Activated CD4-positive, alpha-beta T cell treated with anti-CD3 and anti-CD28 coated beads for 48 hours (primary cell): ENCODE data around the gene TRAPPC2L.
A peak's percentile ranks its signal among the peaks of the same experiment; 100 is the strongest.

Experiments
- DNase-seq: peaks from one replicate; pipeline ENCODE4 v3.0.0-alpha.2; 2020

TRAPPC2L gene, protein sequence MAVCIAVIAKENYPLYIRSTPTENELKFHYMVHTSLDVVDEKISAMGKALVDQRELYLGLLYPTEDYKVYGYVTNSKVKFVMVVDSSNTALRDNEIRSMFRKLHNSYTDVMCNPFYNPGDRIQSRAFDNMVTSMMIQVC

DNA sequence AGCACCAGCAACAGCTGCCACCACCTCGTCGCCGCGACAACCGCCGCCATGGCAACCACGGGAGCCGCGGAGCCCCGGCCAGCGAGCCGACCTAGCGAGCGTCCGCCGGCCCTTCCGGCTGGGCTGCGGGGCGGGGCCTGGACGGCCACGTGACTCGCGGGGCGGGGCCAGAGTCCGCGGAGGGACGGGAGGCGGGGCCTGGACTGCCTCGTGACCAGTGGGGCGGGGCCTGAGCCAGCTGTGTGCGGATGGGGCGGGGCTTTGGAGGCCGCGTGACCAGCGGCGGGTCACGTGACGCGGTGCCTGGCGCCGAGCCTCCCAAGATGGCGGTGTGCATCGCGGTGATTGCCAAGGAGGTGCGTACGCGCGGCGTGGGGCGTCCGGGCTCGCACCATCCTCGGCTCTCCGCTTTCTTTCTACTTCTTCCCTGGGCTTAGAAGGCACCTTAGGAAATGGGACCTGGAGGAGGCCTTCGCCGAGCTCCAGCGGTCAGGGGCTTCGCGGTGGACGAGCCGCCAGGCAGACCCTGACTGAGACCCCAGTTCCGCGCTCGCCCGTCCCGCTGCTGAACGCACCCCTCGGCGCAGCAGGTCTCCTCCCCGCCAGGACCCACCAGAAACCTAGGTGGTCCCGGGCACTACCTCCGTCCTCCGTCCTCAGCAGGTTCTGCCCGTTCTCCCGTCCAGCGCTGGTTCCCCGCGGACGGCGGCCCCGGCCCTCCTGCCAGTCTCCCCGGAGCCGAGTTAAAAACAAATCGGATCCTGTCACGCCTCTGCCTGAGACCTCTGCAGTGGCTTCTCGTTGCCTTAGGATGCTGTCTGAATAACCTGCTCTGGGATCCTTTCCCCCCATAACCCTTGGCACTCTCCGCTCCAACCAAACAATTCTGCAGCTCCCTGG lies at the start of gene TRAPPC2L, which contains the start of gene GALNS:
Gene TRAPPC2L (plus strand): TSS at position 300 of the 900 bp plus-strand sequence. CDS start 24 bp downstream, at position 324.
Gene GALNS (minus strand): TSS at position 120 of the 900 bp plus-strand sequence. CDS start 70 bp downstream, at position 50.
- peak; percentile 100 for DNase-seq

DNA sequence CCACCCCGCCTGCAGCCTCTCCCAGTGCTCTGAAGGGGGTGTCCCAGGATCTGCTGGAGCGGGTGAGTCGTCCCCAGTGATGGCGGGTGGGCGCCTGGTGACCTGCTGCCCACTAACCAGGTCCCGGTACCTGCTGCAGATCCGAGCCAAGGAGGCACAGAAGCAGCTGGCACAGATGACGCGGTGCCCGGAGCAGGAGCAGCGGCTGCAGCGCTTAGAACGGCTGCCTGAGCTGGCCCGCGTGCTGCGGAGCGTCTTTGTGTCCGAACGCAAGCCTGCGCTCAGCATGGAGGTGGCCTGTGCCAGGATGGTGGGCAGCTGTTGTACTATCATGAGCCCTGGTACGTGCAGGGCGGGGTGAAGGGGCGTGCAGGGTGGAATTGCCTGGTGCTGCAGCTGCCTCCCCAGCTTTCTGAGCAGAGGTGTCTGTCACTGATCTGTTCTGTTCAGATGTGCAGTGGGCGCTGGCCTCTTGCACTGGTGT lies 49.7 kb upstream of the TRAPPC2L start:
- DNase-seq: peak; percentile 22

DNA sequence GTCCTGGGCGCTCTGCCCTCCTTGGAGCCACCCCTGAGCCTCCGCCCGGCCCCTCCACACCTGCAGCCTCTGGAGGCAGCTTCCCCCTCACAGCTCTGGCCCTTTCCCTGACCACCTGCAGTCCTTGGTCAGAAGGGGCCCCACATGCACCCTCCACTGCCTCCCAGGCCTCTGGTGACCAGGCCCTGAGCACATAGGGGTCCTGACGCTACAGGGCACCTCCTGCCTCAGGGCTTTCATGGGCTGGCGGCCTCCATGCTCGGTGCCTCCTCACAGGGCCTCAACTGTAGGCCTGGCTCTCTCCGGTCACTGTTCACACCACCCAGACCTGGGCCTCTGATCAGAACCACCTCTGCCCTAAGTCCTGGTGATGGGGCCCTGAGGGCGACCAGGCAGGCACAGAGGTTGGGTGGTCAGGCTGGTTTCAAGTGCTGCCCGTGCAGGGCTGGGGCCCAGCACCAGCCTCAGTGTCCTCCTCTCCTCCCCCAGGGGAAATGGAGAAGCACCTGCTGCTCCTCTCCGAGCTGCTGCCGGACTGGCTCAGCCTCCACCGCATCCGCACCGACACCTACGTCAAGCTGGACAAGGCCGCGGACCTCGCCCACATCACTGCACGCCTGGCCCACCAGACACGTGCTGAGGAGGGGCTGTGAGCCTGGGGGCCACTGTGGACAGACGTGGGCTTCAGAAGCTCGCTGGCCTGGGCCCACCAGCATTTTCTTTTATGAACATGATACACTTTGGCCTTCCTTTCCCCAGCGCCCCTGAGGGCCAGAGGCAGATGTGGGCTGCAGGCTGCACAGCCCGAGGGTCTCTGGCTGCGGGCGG lies 49.1 kb upstream of the TRAPPC2L start:
- peak; percentile 26 for DNase-seq

DNA sequence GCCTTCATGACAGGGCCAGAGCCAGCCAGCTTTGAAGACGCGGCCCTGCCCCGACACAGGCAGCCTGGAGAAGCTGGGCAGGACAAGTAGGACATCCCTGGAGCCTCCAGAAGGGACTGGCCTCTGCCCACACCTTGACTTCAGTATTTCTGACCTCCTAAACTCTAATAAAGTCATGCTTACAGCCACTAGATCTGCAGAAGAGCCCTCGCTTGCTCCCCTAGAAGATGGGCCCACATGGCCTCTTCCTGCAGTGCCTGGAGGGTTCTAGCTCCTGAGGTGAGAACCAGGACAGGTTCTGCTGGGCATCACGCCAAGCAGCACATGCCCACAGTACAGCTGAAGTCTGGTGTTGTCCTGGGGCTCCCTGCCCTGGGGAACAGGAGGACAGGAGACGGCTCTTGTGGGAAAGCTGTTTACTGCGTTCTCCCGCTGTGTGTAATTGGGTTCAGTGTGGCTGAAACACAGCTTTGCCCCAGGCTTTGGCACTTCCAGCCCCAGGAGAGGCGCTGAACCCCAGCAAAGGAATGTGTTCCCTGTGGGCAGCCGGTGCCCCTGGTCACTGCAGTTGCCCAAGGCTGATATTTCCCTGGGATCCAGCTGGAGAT lies 47.8 kb upstream of the TRAPPC2L start:
- peak; percentile 28 for DNase-seq

DNA sequence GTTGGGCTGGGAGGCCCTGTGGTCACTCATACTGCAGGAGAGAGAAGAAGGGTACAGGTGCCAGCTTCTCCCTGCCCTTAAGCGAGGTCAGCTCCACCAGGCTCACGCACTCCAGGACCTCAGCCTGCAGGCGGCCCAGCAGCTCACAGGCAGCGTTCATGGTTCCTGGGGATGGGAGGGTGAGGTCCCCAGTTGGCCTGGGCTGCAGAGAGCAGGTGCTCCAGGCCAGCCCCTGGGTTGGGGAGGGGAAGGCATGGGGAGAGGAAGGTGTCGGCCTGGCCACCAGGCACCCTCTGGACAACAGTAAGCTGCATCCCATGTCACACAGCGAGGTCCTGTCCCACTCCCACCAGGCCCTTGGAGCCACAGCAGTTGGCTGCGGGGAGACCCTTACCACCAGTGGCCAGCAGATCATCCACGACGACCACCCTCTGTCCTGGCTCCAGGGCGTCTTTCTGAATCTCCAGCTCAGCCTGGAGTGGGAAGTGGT lies 47.2 kb upstream of the TRAPPC2L start:
- DNase-seq: peak; percentile 41

DNA sequence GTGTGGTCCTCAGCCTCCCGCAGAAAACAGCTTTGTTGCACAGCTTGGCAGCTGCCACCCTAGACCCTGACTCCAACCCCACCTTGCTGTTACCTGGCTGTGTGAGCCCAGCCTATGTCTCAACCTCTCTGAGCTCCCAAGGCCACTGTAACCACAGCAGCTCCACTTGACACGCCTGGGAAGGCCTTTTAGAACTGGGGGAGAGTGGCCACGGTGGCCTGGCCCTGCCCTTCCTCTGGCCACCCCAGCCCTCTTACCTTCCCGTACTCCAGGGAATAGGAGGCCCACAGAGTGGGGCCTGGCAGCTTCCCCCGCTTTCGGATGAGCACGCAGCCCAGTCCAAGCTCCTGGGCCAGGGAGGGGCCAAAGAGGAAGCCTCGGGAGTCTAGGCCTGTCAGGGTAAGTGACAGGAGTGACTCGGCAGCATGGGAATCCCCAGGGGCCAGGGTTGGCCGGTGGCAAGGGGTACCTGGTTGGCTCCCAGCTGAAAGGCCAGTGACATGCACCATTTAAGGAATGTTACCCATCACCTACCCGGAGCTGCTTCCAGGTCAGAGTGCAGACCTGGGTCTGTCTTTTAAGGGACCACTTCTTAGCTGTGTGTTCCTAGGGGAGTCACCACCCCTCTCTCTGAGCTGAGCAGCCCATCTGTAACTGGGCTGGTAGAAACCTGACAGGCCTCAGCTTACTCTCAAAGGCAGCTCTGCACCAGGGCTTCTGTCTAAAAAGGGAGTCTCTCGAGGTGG lies 46.6 kb upstream of the TRAPPC2L start:
- peak; percentile 70 for DNase-seq

DNA sequence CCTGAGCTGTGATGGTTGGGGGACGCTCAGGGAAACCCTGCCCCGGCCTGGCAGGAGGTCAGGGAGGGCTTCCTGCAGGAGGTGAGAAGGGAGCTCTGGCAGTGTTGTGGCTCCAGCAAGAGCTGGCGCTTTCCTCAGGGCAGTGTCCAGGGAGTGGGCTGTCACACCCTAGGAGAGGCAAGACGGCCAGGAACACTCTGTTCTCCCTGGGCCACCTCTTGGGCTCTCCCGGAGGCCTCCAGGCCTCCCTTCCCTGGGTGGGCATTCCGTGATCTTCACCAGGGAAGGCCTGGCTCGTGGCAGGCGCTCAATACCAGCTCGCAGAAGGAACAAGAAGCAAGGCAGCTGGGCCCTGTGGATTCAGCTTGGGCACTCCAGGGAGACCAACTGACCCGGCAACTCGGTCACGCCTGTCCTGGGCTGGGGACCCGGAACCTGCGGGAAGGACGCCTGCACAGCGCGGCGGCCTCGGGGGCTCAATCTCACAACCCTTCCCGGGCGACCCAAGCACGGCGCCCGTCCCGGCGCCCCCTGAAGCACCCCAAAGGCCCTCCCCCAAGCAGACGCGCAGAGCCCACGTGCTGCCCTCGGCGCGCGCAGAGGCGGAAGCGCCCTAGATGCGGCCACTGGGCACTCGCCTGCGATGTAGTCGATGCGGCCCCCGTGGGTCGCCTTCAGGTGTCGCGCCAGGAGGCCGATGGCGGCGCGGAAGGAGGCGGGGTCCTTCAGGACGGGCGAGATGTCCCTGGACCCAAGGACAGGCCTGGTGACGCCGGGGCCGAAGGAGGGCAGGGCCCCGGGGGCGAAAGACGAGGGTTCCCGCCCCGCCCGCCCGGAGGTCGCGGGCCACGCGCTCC lies 45.8 kb upstream of the TRAPPC2L start:
- DNase-seq: peak; percentile 76

DNA sequence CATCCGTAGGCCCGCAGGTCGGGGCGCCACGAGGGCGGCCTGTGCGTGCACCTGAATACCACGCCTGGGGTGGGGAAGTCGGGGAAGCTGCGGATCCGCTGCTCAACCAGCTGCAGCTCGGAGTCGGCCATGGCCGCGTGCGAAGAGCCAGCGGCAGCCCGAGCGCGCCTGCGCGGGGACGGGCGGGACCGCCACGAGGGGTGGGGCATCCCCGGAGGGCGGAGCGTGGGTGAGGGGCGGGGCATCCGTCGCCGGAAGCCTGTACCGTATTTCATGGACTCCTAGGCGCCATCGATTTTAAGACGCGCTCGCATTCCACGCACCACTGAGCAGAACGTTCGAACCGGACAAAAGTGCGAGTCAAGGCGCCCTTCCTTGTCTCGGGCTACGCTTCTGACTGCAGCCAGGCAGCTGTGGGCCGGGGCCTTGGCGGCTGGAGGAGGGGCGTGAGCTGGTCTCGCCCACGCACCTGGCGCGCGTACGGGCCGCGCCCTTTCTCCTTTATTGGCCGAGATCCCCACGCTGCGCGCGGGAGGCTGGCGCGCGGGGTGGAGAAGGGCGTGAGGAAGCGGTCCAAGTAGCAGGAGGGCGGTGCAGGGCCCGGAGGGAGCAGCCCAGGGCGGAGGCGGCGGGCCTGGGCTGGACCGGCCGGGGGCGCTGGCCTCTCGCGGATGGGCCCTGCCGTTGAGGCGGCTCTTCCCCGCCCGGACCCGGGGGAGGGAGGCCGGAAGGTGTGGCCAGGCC lies 45.0 kb upstream of the TRAPPC2L start, which contains the start of gene APRT:
Gene APRT (minus strand): TSS at position 160 of the 744 bp plus-strand sequence. CDS start 29 bp downstream, at position 131.
- DNase-seq: peak; percentile 98

DNA sequence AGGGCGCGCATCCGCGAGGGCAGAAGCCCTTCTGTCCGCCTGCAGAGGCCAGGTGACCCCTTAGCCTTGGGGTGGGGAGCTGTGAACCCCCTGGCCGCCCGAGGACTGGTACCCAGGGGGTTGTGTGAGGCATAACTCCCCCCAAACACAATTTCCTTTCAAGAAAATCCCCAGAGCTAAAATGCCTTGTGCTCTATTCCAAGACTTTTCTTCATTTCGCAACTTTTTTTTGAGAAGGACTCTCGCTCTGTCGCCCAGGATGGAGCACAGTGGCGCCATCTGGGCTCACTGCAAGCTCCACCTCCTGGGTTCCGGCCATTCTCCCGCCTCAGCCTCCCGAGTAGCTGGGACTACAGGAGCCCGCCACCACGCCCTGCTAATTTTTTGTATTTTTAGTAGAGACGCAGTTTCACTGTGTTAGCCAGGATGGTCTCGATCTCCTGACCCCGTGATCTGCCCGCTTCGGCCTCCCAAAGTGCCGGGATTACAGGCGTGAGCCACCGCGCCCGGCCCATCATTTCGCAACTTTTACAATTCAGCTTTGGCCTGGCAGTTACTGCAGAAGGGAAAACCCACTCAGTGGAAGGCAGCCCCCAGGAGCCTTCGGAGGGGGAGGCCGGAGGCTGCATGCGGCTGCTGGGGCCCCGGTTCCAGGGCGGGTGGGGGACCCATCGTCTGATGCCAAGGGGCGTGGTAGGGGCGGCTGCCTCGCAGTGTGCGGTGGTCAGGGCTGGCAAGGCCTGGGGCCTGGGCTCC lies 44.2 kb upstream of the TRAPPC2L start:
- peak; percentile 63 for DNase-seq

DNA sequence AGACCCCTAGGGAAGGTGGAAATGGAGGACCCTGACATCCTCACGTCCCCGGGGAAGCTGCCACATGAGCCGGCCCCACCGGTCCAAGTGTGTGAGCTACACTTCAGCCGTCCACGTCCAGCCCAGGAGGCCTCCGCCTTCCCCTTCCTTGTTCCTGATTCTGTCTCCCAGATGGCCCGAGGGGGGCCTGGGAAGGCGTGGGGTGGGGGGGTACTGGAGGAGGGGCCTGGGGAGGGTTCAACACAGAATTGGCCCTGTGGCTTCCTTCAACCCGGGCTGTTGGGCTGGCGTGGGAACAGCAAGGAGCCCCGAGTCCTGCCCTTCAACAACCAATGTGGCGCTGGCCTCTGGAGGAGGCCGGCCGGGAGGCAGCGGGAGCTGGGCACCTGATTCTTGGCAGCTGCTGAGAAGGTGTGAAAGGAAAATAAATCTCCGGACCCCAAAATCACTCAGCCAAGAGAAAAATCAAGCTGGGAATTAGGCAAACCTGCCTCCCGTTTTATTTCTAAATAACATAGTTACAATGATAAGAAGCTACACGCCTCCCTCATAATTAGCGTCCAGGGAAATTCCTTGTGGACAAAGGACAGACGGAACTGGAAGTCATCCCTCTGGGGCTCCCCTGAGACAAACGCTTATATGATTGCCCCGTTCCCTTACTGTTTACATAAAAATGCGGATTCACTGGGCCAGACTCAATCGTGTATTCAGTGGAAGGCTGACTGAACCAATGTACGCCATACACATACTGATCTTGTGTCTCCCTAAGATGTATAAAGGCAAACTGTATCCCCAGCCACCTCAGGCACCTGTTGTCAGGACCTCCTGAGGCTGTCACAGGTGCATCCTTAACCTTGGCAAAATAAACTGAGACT lies 43.4 kb upstream of the TRAPPC2L start:
- DNase-seq: no peak

DNA sequence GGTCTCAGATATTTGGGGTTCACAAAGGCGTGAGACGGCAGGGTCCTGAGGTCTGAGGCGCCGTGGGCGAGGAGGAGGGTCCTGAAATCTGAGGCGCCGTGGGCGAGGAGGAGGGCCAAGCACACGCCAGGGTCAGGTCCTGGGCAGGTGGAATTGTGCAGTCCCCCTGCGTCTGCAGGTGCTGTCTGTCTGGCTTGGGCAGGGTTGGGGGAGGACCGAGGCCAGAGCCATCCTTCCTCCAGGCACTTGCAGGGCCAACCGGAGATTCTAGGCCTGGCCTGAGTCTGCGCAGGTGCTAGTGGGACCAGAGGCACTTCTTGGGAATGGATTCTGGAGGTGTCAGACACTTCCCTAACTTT lies 42.8 kb upstream of the TRAPPC2L start:
- no peak for DNase-seq

DNA sequence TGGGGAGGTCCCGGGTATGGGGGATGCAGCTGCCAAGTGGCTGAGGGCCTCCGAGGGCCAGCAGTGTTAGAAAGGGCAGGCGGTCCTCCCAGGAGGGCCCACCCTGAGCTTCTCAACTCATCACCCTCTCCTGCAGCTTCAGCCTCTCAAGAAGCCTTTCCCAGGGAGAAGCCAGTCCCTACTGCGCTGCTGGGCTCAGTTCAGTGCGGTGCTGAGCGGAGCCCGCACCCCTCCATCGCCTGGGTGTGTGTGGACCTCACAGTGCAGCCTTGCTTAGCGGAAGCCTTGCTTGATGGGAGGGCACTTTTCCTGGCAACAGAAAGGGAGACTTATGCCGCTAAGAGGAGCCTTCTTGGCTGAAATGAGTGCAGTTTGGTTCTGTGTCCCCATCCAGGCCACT lies 41.7 kb upstream of the TRAPPC2L start:
- no peak for DNase-seq

DNA sequence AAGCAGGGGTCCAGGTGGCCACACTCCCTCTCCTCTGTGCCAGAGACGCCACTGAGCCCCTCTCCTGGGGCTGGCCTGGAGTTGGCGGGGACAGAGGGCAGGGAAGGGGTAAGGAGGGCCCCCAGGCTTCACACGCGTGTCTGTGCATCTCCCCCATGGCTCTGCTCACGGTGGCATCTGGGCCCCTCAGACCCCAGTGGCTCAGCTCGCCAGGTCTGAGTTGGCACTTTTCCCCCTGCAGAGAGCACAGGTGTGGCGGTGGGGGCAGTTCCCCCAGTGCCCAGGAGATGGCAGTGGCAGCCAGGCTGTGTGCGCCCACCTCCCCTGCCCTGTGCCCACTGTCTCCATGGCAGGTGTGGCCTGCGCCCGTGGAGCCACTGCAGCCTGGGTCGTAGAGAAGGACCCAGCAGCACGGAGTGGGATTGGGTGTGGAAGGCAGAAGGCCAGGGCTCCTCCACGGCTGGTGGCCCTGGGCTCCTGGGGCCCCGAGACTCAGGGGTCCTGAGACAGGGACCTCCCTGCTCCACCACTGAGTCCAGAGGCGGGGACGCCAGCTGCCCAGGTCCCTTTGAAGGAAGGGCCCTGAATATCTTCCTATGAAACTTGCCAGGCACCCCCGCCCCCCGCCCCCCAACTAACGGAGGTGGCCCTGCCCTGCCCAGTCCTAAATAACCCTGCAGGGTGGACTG lies 40.9 kb upstream of the TRAPPC2L start:
- peak; percentile 72 for DNase-seq

DNA sequence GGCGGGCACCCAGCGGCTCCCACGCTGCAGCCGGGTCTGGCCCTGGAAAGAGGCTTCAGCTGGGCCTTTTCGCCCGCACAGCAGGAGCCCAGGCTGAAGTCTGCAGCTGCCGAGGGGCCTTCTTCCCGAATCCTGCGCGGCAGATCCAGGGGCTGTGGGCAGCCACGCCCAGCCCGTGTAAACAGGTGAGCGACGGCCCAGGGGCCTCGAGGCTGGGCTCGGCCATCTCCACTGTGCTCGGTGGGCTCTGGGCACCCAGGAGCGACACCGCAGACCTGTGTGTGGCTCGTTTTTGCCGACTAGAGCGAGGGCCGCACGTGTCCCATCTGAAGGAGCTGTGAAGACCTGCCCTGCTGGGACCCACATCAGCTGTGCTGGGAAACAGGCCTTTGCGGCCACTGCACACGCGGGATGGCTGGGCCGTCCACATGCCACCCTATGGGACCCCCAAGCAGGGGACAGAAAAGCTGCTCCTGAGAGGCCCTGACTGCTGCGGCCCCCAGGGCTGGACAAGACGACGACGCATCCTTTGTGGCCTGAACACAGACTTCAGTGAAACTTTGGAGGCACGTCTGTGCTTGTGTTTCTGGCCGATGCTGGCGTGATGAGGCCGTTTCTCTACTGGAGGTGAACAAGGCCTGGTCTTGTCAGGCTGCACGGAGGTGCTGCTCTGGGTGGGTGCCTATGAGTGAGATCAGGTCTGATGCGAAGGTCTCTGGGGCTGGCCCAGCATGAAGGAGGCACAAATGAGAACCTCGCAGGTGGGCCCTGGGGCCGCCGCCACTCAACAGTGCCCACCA lies 40.0 kb upstream of the TRAPPC2L start:
- DNase-seq: no peak

DNA sequence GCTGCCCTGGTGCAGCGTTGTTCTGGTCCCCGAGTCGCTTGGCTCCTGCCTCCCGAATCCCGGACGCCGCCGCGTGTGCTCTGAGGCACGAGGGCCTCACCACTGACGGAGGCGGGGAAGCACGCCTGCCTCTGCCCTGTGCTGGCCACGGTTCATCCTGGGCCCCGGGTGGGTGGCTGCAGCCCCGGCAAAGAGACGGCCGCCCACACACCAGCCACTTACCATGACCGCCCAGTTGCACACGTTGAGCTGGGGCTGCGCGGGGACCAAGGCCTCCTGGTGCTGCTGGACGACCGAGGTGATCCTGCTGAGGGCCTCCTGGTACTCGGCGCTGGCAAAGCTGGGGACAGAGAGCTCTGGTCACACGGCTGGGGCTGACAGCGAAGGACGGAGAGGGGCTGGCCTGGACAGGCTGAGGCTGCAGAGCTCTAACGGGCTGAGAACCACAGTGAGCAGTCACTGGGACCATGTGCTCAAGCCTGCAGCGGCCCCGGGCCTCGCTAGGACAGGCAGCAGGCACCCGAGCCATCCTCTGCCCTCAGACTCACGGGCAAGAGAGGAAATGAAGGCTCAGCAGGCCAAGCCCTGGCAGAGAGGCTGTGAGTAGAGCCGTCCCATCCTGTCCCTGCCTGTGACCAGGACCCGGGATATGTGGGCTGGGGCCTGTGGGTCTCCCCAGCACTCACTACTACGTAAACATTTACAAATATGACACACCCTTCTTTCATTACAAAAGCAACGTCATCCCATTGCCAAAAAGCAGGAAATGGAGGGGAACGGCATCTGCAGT lies 38.9 kb upstream of the TRAPPC2L start:
- DNase-seq: no peak

DNA sequence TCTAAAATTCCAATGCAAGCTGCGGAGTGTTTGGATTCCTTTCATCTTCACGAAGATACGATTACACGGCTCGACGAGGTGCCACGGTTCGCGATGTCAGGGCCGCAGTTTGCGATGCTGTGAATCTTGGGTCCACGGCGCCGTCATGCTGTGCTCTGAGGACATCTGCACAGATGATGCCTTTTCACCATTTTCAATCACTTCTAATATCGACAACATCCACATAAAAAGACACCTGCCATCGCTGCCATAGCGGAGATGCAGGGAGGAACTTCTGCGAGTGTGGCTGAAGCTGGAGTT lies 38.4 kb upstream of the TRAPPC2L start:
- no peak for DNase-seq
